Liver (tissue), 9 donors: ENCODE results near the gene GPI. TPM values are rescaled to one million over a fixed set of nuclear protein-coding genes. Genes with fewer than 3 reads are reported as not detected.

Source experiments
- DNase-seq: peaks from one replicate; pipeline ENCODE4 v3.0.0-alpha.2; 2017; ENCODE audit warnings: low spot score
- H3K27ac ChIP-seq, 2 donors: one replicate each; pipeline ENCODE4 v1.7.0; 2013; ENCODE audit warnings: inconsistent platforms in 2 of 2, low read length in 2 of 2, control low read depth in 1 of 2, low read depth in 1 of 2, mild to moderate bottlenecking in 1 of 2
- H3K27me3 ChIP-seq, 4 donors: one replicate each; pipeline versions ENCODE4 v1.6.1 to v1.7.0; 2013; ENCODE audit warnings: low read length in 3 of 4, inconsistent platforms in 1 of 4, mild to moderate bottlenecking in 1 of 4, moderate library complexity in 1 of 4; ENCODE audit not compliant: control insufficient read depth in 4 of 4, insufficient read depth in 4 of 4
- H3K36me3 ChIP-seq, 4 donors: one replicate each; pipeline versions ENCODE4 v1.6.1 to v1.7.0; 2013; ENCODE audit warnings: low read length in 3 of 4, mild to moderate bottlenecking in 3 of 4, low read depth in 1 of 4, moderate library complexity in 1 of 4; ENCODE audit not compliant: control insufficient read depth in 4 of 4, insufficient read depth in 3 of 4
- H3K4me1 ChIP-seq, 4 donors: one replicate each; pipeline versions ENCODE4 v1.6.1 to v1.7.0; 2013; ENCODE audit warnings: low read length in 3 of 4, mild to moderate bottlenecking in 3 of 4, moderate library complexity in 1 of 4; ENCODE audit not compliant: control insufficient read depth in 4 of 4, insufficient read depth in 4 of 4
- H3K4me3 ChIP-seq, 3 donors: one replicate each; pipeline versions ENCODE4 v1.6.1 to v1.7.0; 2013; ENCODE audit warnings: low read length in 3 of 3, control low read depth in 1 of 3, low read depth in 1 of 3, mild to moderate bottlenecking in 1 of 3
- H3K9ac ChIP-seq, 2 donors: one replicate each; pipeline ENCODE4 v1.7.0; 2013; ENCODE audit warnings: low read length in 2 of 2, mild to moderate bottlenecking in 2 of 2, moderate library complexity in 2 of 2, control low read depth in 1 of 2, low read depth in 1 of 2
- H3K9me3 ChIP-seq, 4 donors: one replicate each; pipeline versions ENCODE4 v1.6.1 to v1.7.0; 2013; ENCODE audit warnings: low read length in 3 of 4; ENCODE audit not compliant: control insufficient read depth in 4 of 4
- EGR1 ChIP-seq, 2 donors: IDR thresholded peaks; 2 replicates each; pipeline ENCODE4 v1.6.1; 2016 to 2018; ENCODE audit warnings: antibody characterized with exemption in 2 of 2, low read depth in 2 of 2
- GABPA ChIP-seq, 2 donors: IDR thresholded peaks in 1 of 2; conservative IDR thresholded peaks in 1 of 2; 2 replicates each; pipeline ENCODE4 v1.6.1; 2016; ENCODE audit warnings: antibody characterized with exemption in 2 of 2, mild to moderate bottlenecking in 1 of 2, moderate library complexity in 1 of 2
- HNF4G ChIP-seq: IDR thresholded peaks from 2 replicates; pipeline ENCODE4 v1.6.1; 2016; ENCODE audit warnings: antibody characterized with exemption
- JUND ChIP-seq, 2 donors: IDR thresholded peaks; 2 replicates each; pipeline ENCODE4 v1.6.1; 2016; ENCODE audit warnings: antibody characterized with exemption in 2 of 2
- NR2F2 ChIP-seq: IDR thresholded peaks from 2 replicates; pipeline ENCODE4 v1.6.1; 2016; ENCODE audit warnings: antibody characterized with exemption
- RAD21 ChIP-seq, 2 donors: IDR thresholded peaks; 2 replicates each; pipeline ENCODE4 v1.6.1; 2016; ENCODE audit warnings: antibody characterized with exemption in 2 of 2, mild to moderate bottlenecking in 2 of 2
- RXRA ChIP-seq, 2 donors: IDR thresholded peaks; 2 replicates each; pipeline ENCODE4 v1.6.1; 2017 to 2018; ENCODE audit warnings: antibody characterized with exemption in 2 of 2, mild to moderate bottlenecking in 1 of 2
- YY1 ChIP-seq: IDR thresholded peaks from 2 replicates; pipeline ENCODE4 v1.6.1; 2016; ENCODE audit warnings: antibody characterized with exemption, mild to moderate bottlenecking
- WGBS: extraction: QIAGEN DNeasy Blood & Tissue Kit; methylation state at CpG from one replicate; pipeline ENCODE4 v1.1.7; 2013; 5-methylcytosine and 5-hydroxymethylcytosine counted together
- polyA plus RNA-seq, 2 donors: library from polyadenylated mRNA; stranded (reverse) in 1 of 2; unstranded in 1 of 2; fragments of 200-250 nt in 1 of 2; fragments of >200 nt in 1 of 2; fragmentation: Nextera tagmentation in 1 of 2; extraction: Ambion mirVana in 1 of 2; gene quantifications; one replicate each; pipeline versions ENCODE4 v1.2.1 to v1.2.3, GENCODE V29; 2013 to 2015
- total RNA-seq, 2 donors: library from RNA; depleted of rRNA; stranded (reverse); fragments of >200 nt; gene quantifications; one replicate each; pipeline ENCODE4 v1.2.3, GENCODE V29; 2014
- TF ChIP-seq, protein P1 (sequence below): IDR thresholded peaks from 2 replicates; pipeline ENCODE4 v1.6.1; 2016; ENCODE audit warnings: antibody characterized with exemption
- TF ChIP-seq, protein P2 (sequence below): IDR thresholded peaks from 2 replicates; pipeline ENCODE4 v1.6.1; 2016; ENCODE audit warnings: antibody characterized with exemption, mild to moderate bottlenecking
- TF ChIP-seq, protein P3 (sequence below): IDR thresholded peaks from 2 replicates; pipeline ENCODE4 v1.6.1; 2016; ENCODE audit warnings: antibody characterized with exemption
- TF ChIP-seq, protein P4 (sequence below): fragments of 150-350 bp; IDR thresholded peaks from 2 replicates; pipeline ENCODE4 v1.5.1; 2017; ENCODE audit warnings: improper control_type of control experiment, low read depth, low read length; ENCODE audit not compliant: missing input control
- donor health status: healthy.
- donor health status: healthy.
- donor health status: healthy.
- donor health status: healthy.
- donor health status: healthy.

The GPI gene
- total and polyA plus RNA-seq, 4 donors: 61.8 to 191 (median 158) TPM

DNA sequence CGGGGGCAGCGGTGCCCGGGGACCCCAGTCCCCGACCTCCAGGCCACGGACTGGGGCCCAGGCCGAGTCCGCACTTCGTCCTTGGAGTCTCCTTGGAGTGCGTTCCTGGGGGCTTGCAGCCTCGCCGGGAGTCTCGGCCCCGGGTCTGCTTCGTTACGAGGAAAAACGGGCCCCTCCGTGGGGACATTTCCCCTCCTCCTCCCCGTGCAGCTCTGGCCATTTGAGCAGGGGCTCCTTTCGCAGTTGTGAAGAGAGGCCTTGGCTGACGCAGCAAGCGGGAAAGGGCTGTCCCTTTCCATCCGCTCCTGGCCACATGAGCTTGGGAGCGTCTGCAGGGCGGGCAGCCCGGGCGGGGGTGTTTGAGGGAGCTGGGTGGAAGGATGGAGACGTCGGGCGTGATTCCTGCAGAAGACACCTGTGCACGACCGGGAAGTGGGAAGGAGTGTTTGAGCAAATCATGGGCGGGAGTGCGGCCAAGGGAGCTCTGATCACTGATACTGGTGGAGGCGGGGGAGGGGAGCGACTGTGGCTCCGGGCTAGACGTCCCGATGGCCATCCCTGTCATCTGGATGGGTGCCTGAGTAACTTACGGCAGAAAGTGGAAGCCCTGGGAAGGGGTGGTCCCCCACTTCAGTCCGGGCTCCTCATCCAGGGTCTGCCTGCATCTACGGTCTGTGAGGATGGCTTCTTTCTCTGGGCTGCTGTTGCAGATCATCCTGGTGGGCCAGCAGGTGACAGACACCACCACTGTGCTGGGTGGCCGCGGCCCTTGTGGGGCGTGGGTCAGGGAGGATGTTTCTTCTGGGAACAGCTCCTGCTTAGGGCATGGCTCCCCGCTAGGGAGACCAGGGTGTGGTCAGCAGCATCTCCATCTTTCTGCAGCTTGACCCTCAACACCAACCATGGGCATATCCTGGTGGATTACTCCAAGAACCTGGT, 736 bp downstream of the GPI start:
- no peaks in the 10 kb centered on the region for H3K9me3 ChIP-seq
- TF ChIP-seq, protein P1, sequence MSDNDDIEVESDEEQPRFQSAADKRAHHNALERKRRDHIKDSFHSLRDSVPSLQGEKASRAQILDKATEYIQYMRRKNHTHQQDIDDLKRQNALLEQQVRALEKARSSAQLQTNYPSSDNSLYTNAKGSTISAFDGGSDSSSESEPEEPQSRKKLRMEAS: no peak
- TF ChIP-seq, protein P2, sequence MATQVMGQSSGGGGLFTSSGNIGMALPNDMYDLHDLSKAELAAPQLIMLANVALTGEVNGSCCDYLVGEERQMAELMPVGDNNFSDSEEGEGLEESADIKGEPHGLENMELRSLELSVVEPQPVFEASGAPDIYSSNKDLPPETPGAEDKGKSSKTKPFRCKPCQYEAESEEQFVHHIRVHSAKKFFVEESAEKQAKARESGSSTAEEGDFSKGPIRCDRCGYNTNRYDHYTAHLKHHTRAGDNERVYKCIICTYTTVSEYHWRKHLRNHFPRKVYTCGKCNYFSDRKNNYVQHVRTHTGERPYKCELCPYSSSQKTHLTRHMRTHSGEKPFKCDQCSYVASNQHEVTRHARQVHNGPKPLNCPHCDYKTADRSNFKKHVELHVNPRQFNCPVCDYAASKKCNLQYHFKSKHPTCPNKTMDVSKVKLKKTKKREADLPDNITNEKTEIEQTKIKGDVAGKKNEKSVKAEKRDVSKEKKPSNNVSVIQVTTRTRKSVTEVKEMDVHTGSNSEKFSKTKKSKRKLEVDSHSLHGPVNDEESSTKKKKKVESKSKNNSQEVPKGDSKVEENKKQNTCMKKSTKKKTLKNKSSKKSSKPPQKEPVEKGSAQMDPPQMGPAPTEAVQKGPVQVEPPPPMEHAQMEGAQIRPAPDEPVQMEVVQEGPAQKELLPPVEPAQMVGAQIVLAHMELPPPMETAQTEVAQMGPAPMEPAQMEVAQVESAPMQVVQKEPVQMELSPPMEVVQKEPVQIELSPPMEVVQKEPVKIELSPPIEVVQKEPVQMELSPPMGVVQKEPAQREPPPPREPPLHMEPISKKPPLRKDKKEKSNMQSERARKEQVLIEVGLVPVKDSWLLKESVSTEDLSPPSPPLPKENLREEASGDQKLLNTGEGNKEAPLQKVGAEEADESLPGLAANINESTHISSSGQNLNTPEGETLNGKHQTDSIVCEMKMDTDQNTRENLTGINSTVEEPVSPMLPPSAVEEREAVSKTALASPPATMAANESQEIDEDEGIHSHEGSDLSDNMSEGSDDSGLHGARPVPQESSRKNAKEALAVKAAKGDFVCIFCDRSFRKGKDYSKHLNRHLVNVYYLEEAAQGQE: peak; percentile 41
- WGBS: 9% methylated on average over 45 of the region's 45 CpGs

DNA sequence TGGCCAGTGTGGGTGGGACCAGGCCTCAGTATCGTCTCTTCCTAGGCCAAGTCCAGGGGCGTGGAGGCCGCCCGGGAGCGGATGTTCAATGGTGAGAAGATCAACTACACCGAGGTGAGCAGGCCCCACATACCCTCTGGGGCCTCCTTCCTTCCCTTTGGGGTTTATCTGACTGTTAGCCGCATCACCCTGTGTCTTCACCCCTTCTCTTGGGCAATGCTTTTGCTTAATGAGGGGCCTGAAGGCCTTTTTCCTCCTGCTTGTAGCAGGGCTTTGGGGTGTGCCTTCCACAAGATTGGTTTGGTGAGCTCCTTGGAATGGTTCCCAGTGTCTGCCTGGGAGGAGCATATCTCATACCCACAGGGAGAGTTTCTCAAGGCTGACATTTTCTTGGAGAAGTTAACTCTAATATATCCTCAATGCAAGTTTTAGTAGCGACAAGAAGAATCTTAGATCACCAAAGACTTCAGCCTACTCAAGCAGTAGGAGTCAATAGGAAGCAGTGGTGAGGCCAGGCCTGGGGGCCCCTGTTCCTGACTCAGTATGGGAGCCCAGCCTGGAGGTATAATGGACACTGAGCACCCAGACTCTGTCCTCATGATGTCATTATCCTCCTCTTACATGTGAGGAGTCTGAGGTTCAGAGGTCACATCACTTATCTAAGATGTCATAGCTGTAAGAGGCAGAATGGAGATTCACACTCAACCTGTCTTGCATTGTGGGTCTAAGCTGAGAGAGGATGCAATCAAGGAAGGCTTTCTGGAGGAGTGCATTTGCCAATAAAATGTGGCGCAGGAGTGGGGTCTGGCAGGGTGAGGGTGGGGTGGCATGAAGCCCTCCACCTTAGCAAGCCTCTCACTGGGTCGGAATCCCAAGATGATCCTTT, 2.0 kb downstream of the GPI start:
- H3K36me3 ChIP-seq: peaks cover 2 to 15% (median 12%) of the 10 kb centered on the region in 4 donors
- peak overlapping the region; percentile 35 to 81 for H3K27ac ChIP-seq
- no peak overlapping the region for H3K9ac ChIP-seq
- H3K9me3 ChIP-seq: no peaks in the 10 kb centered on the region
- H3K4me3 ChIP-seq: no peak overlapping the region
- H3K4me1 ChIP-seq: peaks cover 11 to 46% (median 27%) of the 10 kb centered on the region in 4 donors
- no peaks in the 10 kb centered on the region for H3K27me3 ChIP-seq
- TF ChIP-seq, protein P3, sequence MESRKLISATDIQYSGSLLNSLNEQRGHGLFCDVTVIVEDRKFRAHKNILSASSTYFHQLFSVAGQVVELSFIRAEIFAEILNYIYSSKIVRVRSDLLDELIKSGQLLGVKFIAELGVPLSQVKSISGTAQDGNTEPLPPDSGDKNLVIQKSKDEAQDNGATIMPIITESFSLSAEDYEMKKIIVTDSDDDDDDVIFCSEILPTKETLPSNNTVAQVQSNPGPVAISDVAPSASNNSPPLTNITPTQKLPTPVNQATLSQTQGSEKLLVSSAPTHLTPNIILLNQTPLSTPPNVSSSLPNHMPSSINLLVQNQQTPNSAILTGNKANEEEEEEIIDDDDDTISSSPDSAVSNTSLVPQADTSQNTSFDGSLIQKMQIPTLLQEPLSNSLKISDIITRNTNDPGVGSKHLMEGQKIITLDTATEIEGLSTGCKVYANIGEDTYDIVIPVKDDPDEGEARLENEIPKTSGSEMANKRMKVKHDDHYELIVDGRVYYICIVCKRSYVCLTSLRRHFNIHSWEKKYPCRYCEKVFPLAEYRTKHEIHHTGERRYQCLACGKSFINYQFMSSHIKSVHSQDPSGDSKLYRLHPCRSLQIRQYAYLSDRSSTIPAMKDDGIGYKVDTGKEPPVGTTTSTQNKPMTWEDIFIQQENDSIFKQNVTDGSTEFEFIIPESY: no peak
- no peak for TF ChIP-seq EGR1 (IDR thresholded peaks at IDR 0.05; ENCODE audit: low read depth in 2 of 2)
- TF ChIP-seq, protein P4, sequence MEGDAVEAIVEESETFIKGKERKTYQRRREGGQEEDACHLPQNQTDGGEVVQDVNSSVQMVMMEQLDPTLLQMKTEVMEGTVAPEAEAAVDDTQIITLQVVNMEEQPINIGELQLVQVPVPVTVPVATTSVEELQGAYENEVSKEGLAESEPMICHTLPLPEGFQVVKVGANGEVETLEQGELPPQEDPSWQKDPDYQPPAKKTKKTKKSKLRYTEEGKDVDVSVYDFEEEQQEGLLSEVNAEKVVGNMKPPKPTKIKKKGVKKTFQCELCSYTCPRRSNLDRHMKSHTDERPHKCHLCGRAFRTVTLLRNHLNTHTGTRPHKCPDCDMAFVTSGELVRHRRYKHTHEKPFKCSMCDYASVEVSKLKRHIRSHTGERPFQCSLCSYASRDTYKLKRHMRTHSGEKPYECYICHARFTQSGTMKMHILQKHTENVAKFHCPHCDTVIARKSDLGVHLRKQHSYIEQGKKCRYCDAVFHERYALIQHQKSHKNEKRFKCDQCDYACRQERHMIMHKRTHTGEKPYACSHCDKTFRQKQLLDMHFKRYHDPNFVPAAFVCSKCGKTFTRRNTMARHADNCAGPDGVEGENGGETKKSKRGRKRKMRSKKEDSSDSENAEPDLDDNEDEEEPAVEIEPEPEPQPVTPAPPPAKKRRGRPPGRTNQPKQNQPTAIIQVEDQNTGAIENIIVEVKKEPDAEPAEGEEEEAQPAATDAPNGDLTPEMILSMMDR: no peak
- no peak for TF ChIP-seq RXRA (IDR thresholded peaks at IDR 0.05)
- TF ChIP-seq RAD21 (IDR thresholded peaks at IDR 0.05): no peak
- no peak for TF ChIP-seq NR2F2
- TF ChIP-seq JUND (IDR thresholded peaks at IDR 0.05): no peak
- TF ChIP-seq HNF4G: no peak
- no peak for TF ChIP-seq YY1
- TF ChIP-seq, protein P2: no peak
- TF ChIP-seq GABPA (IDR thresholded peaks at IDR 0.05 in 1 of 2, conservative IDR thresholded peaks at IDR 0.05 in 1 of 2): no peak
- 86% methylated on average over 10 of the region's 10 CpGs for WGBS
- no peak for DNase-seq

More for the DNA sequence above, 736 bp downstream of the GPI start:
- peak overlapping the region; percentile 75 to 90 (median 85) for H3K4me3 ChIP-seq
- peaks cover 11 to 44% (median 24%) of the 10 kb centered on the region in 4 donors for H3K4me1 ChIP-seq
- H3K27me3 ChIP-seq: no peaks in the 10 kb centered on the region
- DNase-seq: no peak
- H3K27ac ChIP-seq: peak overlapping the region; percentile 73 to 81
- H3K36me3 ChIP-seq: peaks cover 2 to 13% (median 9%) of the 10 kb centered on the region in 4 donors
- peak overlapping the region; percentile 46 to 95 for H3K9ac ChIP-seq
